Bladder microvascular endothelial cell (primary cell): ENCODE data around the gene SDR9C7. TPM values are rescaled to one million over a fixed set of nuclear protein-coding genes. Genes with fewer than 3 reads are reported as not detected.

Experiments
- total RNA-seq: library from RNA; depleted of rRNA; stranded (reverse); fragments of >200 nt; gene quantifications from 2 replicates; pipeline ENCODE4 v1.2.3, GENCODE V29; 2014

Gene SDR9C7
- total RNA-seq, result not detected in 2 replicates

GRCh38 chr12:56933826-56934625 lies at the start of gene SDR9C7:
SDR9C7 (minus strand) TSS chr12:56934408; CDS start chr12:56934261, 147 bp downstream.

GRCh38 chr12:56957229-56958052 lies 23.2 kb upstream of the SDR9C7 start, which contains the start of gene RDH16:
RDH16 (minus strand) TSS chr12:56957608; CDS start chr12:56957462, 146 bp downstream.

Other genes starting within 250 kb of the SDR9C7 start
- 52.8 and 81.4 TPM in 2 replicates for gene PTGES3, start 246.1 kb downstream of the SDR9C7 start, total RNA-seq
- 817 and 977 TPM in 2 replicates for gene NACA, start 209.1 kb downstream of the SDR9C7 start, total RNA-seq
- gene PRIM1, start 182.1 kb downstream of the SDR9C7 start, total RNA-seq, result 6.8 and 7.8 TPM in 2 replicates
- gene HSD17B6, start 171.1 kb downstream of the SDR9C7 start, total RNA-seq, result under 0.01 and 0.38 TPM in 2 replicates
- gene RDH16, start 23.2 kb upstream of the SDR9C7 start, total RNA-seq, result under 0.01 and 0.19 TPM in 2 replicates
- gene ZBTB39, start 72.1 kb upstream of the SDR9C7 start, total RNA-seq, result 4.0 and 10.8 TPM in 2 replicates
- gene TAC3, start 82.1 kb upstream of the SDR9C7 start, total RNA-seq, result not detected in 2 replicates
- 0.06 TPM in 1 of 2 replicates, not detected in the other for gene MYO1A, start 115.7 kb upstream of the SDR9C7 start, total RNA-seq
- 6.5 and 12.8 TPM in 2 replicates for gene NEMP1, start 144.4 kb upstream of the SDR9C7 start, total RNA-seq
- 11.7 and 15.3 TPM in 2 replicates for gene NAB2, start 154.7 kb upstream of the SDR9C7 start, total RNA-seq
- gene STAT6, start 177.0 kb upstream of the SDR9C7 start, total RNA-seq, result 49.7 and 63.9 TPM in 2 replicates
- 3.2 and 4.6 TPM in 2 replicates for gene LRP1, start 194.1 kb upstream of the SDR9C7 start, total RNA-seq
- not detected in 2 replicates for gene LRP1-AS, start 213.2 kb upstream of the SDR9C7 start, total RNA-seq